GM23338 (cell line): ENCODE measurements around the gene SPINK2. TPM values are rescaled to one million over a fixed set of nuclear protein-coding genes. Genes with fewer than 3 reads are reported as not detected.

Experiments used
- ATAC-seq: fragments of 200-7000 bp; cut with Tn5 transposase; 3 replicates; pipeline ENCODE4 v1.9.1; 2020
- DNase-seq: peaks from one replicate; pipeline ENCODE4 v3.0.0-alpha.2; 2015; ENCODE audit warnings: low spot score
- H2AFZ ChIP-seq: fragments of 200-600 bp; sonication (generic); 2 replicates; pipeline ENCODE4 v1.8.0; 2016; ENCODE audit warnings: antibody characterized with exemption, mild to moderate bottlenecking, moderate library complexity
- H3F3A ChIP-seq: fragments of 200-600 bp; sonication (generic); replicated peaks from 2 replicates; pipeline ENCODE4 v1.8.0; 2017; ENCODE audit warnings: antibody characterized with exemption, mixed run types, low read depth
- H3K27ac ChIP-seq: fragments of 200-600 bp; sonication (generic); 2 replicates; pipeline ENCODE4 v1.6.1; 2016; ENCODE audit warnings: low read depth
- H3K27me3 ChIP-seq: fragments of 200-600 bp; sonication (generic); 2 replicates; pipeline ENCODE4 v1.8.0; 2016; ENCODE audit warnings: mild to moderate bottlenecking, mixed run types, moderate library complexity; ENCODE audit not compliant: insufficient read depth
- H3K36me3 ChIP-seq: fragments of 200-600 bp; sonication (generic); 2 replicates; pipeline ENCODE4 v1.8.0; 2016; ENCODE audit warnings: mild to moderate bottlenecking; ENCODE audit not compliant: insufficient read depth
- H3K4me1 ChIP-seq: fragments of 200-600 bp; sonication (generic); 2 replicates; pipeline ENCODE4 v1.8.0; 2016; ENCODE audit warnings: mild to moderate bottlenecking, moderate library complexity; ENCODE audit not compliant: insufficient read depth
- H3K4me2 ChIP-seq: fragments of 200-600 bp; sonication (generic); 2 replicates; pipeline ENCODE4 v1.7.1; 2017; ENCODE audit warnings: mixed run types
- H3K4me3 ChIP-seq: fragments of 200-600 bp; sonication (generic); 2 replicates; pipeline ENCODE4 v1.6.1; 2016; ENCODE audit warnings: mixed run types
- H3K79me2 ChIP-seq: fragments of 200-600 bp; sonication (generic); replicated peaks from 2 replicates; pipeline ENCODE4 v1.8.0; 2017; ENCODE audit warnings: mild to moderate bottlenecking; ENCODE audit not compliant: insufficient read depth
- H3K9me2 ChIP-seq: fragments of 200-600 bp; sonication (generic); 2 replicates; pipeline ENCODE4 v1.8.0; 2017; ENCODE audit not compliant: insufficient read depth
- H4K20me1 ChIP-seq: fragments of 200-600 bp; sonication (generic); replicated peaks from 2 replicates; pipeline ENCODE4 v1.8.0; 2017; ENCODE audit warnings: mild to moderate bottlenecking; ENCODE audit not compliant: insufficient read depth
- H3K27ac Mint-ChIP-seq: 2 replicates; pipeline ENCODE4 v1.8.0; 2020; ENCODE audit warnings: inconsistent platforms, mild to moderate bottlenecking, moderate library complexity, mixed read lengths
- H3K27me3 Mint-ChIP-seq: 3 replicates; pipeline ENCODE4 v1.8.0; 2022; ENCODE audit warnings: low read depth, mild to moderate bottlenecking, moderate library complexity, mixed read lengths, inconsistent platforms; ENCODE audit not compliant: insufficient read depth, poor library complexity
- H3K36me3 Mint-ChIP-seq: 3 replicates; pipeline ENCODE4 v1.8.0; 2021; ENCODE audit warnings: low read depth, mild to moderate bottlenecking, inconsistent platforms, moderate library complexity, mixed read lengths
- H3K4me1 Mint-ChIP-seq: 3 replicates; pipeline ENCODE4 v1.8.0; 2020; ENCODE audit warnings: mild to moderate bottlenecking, inconsistent platforms, mixed read lengths
- H3K4me3 Mint-ChIP-seq: 3 replicates; pipeline ENCODE4 v1.8.0; 2021; ENCODE audit warnings: moderate library complexity, mild to moderate bottlenecking, inconsistent platforms, mixed read lengths
- H3K9me3 Mint-ChIP-seq: 3 replicates; pipeline ENCODE4 v1.8.0; 2020; ENCODE audit warnings: moderate library complexity, mild to moderate bottlenecking, inconsistent platforms, mixed read lengths
- EZH2phosphoT487 ChIP-seq: fragments of 200-600 bp; sonication (generic); IDR thresholded peaks from one replicate; pipeline ENCODE4 v1.8.1; 2018; ENCODE audit warnings: antibody characterized with exemption; ENCODE audit not compliant: unreplicated experiment
- JUNB ChIP-seq: IDR thresholded peaks from one replicate; pipeline ENCODE4 v1.6.1; 2016; ENCODE audit warnings: antibody characterized with exemption; ENCODE audit not compliant: unreplicated experiment
- POLR2AphosphoS5 ChIP-seq: IDR thresholded peaks from 2 replicates; pipeline ENCODE4 v1.6.1; 2016; ENCODE audit warnings: antibody characterized with exemption, low read depth
- STAT1 ChIP-seq: IDR thresholded peaks from one replicate; pipeline ENCODE4 v1.6.1; 2016; ENCODE audit warnings: antibody characterized with exemption; ENCODE audit not compliant: unreplicated experiment
- ZNF331 ChIP-seq: fragments of 250-450 bp; sonication (Bioruptor Pico); IDR thresholded peaks from 2 replicates; pipeline ENCODE4 v1.5.0; 2020; ENCODE audit warnings: low read depth, mild to moderate bottlenecking, moderate library complexity
- polyA plus RNA-seq: library from polyadenylated mRNA; unstranded; fragments of >200 nt; fragmentation: Nextera tagmentation; extraction: Ambion mirVana; gene quantifications from 2 replicates; pipeline ENCODE4 v1.2.1, GENCODE V29; 2016
- total RNA-seq: library from RNA; depleted of rRNA; stranded (reverse); fragments of >200 nt; shearing (Covaris generic); gene quantifications from 2 replicates; pipeline ENCODE4 v1.2.3, GENCODE V29; 2014
- TF ChIP-seq, protein P1 (sequence below): fragments of 250-450 bp; sonication (Bioruptor Pico); IDR thresholded peaks from 2 replicates; pipeline ENCODE4 v1.5.0; 2020; ENCODE audit warnings: mild to moderate bottlenecking, moderate library complexity
- TF ChIP-seq, protein P2 (sequence below): IDR thresholded peaks from 2 replicates; pipeline ENCODE4 v1.6.1; 2016; ENCODE audit warnings: antibody characterized with exemption
- TF ChIP-seq, protein P3 (sequence below), 2 experiments: fragments of 200-600 bp in 1 of 2; sonication (generic) in 1 of 2; conservative IDR thresholded peaks; 2 replicates each; pipeline versions ENCODE4 v1.5.1 to v1.6.1; 2016 to 2017; ENCODE audit warnings: antibody characterized with exemption in 2 of 2, low read depth in 2 of 2, mild to moderate bottlenecking in 2 of 2, moderate library complexity in 1 of 2

Gene SPINK2
- total and polyA plus RNA-seq, 2 experiments from 2014 or later = 0.73 to 6.4 TPM

DNA sequence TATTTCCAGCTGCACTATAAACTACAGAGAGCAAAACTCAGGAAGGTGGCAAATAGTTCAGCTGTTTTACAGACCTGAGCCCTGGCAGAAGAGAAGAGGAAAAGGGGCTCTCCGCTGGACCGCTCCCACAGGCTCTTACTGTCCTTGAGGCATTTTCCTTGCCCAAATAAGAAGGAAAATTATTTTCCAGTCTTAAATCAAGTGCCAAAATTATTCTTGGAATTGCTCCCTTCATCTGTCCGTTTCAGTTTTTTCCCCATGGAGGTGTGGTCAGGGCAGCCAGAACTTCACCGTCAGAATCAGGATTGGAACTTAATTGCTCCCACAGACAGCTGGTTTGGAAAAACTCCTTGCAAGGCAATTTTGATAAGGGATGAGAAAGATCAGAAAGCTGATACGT is 35.2 kb upstream of the SPINK2 start:
- TF ChIP-seq, protein P1, sequence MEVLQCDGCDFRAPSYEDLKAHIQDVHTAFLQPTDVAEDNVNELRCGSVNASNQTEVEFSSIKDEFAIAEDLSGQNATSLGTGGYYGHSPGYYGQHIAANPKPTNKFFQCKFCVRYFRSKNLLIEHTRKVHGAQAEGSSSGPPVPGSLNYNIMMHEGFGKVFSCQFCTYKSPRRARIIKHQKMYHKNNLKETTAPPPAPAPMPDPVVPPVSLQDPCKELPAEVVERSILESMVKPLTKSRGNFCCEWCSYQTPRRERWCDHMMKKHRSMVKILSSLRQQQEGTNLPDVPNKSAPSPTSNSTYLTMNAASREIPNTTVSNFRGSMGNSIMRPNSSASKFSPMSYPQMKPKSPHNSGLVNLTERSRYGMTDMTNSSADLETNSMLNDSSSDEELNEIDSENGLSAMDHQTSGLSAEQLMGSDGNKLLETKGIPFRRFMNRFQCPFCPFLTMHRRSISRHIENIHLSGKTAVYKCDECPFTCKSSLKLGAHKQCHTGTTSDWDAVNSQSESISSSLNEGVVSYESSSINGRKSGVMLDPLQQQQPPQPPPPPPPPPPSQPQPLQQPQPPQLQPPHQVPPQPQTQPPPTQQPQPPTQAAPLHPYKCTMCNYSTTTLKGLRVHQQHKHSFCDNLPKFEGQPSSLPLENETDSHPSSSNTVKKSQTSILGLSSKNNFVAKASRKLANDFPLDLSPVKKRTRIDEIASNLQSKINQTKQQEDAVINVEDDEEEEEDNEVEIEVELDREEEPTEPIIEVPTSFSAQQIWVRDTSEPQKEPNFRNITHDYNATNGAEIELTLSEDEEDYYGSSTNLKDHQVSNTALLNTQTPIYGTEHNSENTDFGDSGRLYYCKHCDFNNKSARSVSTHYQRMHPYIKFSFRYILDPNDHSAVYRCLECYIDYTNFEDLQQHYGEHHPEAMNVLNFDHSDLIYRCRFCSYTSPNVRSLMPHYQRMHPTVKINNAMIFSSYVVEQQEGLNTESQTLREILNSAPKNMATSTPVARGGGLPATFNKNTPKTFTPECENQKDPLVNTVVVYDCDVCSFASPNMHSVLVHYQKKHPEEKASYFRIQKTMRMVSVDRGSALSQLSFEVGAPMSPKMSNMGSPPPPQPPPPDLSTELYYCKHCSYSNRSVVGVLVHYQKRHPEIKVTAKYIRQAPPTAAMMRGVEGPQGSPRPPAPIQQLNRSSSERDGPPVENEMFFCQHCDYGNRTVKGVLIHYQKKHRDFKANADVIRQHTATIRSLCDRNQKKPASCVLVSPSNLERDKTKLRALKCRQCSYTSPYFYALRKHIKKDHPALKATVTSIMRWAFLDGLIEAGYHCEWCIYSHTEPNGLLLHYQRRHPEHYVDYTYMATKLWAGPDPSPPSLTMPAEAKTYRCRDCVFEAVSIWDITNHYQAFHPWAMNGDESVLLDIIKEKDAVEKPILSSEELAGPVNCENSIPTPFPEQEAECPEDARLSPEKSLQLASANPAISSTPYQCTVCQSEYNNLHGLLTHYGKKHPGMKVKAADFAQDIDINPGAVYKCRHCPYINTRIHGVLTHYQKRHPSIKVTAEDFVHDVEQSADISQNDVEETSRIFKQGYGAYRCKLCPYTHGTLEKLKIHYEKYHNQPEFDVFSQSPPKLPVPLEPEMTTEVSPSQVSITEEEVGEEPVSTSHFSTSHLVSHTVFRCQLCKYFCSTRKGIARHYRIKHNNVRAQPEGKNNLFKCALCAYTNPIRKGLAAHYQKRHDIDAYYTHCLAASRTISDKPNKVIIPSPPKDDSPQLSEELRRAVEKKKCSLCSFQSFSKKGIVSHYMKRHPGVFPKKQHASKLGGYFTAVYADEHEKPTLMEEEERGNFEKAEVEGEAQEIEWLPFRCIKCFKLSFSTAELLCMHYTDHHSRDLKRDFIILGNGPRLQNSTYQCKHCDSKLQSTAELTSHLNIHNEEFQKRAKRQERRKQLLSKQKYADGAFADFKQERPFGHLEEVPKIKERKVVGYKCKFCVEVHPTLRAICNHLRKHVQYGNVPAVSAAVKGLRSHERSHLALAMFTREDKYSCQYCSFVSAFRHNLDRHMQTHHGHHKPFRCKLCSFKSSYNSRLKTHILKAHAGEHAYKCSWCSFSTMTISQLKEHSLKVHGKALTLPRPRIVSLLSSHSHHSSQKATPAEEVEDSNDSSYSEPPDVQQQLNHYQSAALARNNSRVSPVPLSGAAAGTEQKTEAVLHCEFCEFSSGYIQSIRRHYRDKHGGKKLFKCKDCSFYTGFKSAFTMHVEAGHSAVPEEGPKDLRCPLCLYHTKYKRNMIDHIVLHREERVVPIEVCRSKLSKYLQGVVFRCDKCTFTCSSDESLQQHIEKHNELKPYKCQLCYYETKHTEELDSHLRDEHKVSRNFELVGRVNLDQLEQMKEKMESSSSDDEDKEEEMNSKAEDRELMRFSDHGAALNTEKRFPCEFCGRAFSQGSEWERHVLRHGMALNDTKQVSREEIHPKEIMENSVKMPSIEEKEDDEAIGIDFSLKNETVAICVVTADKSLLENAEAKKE = no peak
- no peak for TF ChIP-seq EZH2phosphoT487
- TF ChIP-seq STAT1 = no peak
- TF ChIP-seq, protein P2, sequence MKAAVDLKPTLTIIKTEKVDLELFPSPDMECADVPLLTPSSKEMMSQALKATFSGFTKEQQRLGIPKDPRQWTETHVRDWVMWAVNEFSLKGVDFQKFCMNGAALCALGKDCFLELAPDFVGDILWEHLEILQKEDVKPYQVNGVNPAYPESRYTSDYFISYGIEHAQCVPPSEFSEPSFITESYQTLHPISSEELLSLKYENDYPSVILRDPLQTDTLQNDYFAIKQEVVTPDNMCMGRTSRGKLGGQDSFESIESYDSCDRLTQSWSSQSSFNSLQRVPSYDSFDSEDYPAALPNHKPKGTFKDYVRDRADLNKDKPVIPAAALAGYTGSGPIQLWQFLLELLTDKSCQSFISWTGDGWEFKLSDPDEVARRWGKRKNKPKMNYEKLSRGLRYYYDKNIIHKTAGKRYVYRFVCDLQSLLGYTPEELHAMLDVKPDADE = no peak
- TF ChIP-seq, protein P3, sequence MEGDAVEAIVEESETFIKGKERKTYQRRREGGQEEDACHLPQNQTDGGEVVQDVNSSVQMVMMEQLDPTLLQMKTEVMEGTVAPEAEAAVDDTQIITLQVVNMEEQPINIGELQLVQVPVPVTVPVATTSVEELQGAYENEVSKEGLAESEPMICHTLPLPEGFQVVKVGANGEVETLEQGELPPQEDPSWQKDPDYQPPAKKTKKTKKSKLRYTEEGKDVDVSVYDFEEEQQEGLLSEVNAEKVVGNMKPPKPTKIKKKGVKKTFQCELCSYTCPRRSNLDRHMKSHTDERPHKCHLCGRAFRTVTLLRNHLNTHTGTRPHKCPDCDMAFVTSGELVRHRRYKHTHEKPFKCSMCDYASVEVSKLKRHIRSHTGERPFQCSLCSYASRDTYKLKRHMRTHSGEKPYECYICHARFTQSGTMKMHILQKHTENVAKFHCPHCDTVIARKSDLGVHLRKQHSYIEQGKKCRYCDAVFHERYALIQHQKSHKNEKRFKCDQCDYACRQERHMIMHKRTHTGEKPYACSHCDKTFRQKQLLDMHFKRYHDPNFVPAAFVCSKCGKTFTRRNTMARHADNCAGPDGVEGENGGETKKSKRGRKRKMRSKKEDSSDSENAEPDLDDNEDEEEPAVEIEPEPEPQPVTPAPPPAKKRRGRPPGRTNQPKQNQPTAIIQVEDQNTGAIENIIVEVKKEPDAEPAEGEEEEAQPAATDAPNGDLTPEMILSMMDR (conservative IDR thresholded peaks at IDR 0.05; ENCODE audit: low read depth in 2 of 2) = no peak
- no peak for TF ChIP-seq POLR2AphosphoS5
- TF ChIP-seq JUNB = no peak
- no peak for TF ChIP-seq ZNF331 (CRISPR knock-in tag)
- H3K79me2 ChIP-seq = no peaks in the 10 kb centered on the region
- no peak for ATAC-seq

More for the DNA sequence above, 35.2 kb upstream of the SPINK2 start:
- H3K9me2 ChIP-seq = no peaks in the 10 kb centered on the region
- no peaks in the 10 kb centered on the region for H3K36me3 ChIP-seq
- no peaks in the 10 kb centered on the region for H3K27me3 Mint-ChIP-seq
- no peak overlapping the region for H3K4me2 ChIP-seq
- H3K27ac ChIP-seq = no peak overlapping the region
- no peaks in the 10 kb centered on the region for H3K9me3 Mint-ChIP-seq
- H4K20me1 ChIP-seq = no peaks in the 10 kb centered on the region
- no peak overlapping the region for H3K27ac Mint-ChIP-seq
- peaks cover 4% of the 10 kb centered on the region; the same call in 1 of the 2 replicates for H3K4me1 ChIP-seq
- H2AFZ ChIP-seq = no peak overlapping the region
- H3K4me1 Mint-ChIP-seq = peaks cover 2% of the 10 kb centered on the region; the same call in 1 of the 3 replicates
- no peak overlapping the region for H3K4me3 Mint-ChIP-seq
- no peaks in the 10 kb centered on the region for H3F3A ChIP-seq
- no peaks in the 10 kb centered on the region for H3K27me3 ChIP-seq
- no peak overlapping the region for H3K4me3 ChIP-seq
- no peaks in the 10 kb centered on the region for H3K36me3 Mint-ChIP-seq
- no peak for DNase-seq
